Heart left ventricle (tissue), 13 donors: ENCODE data around the gene STON1.

ENCODE experiments used
- CTCF ChIP-seq, 12 donors: fragments of 200-600 bp; sonication (generic) in 4 of 12; IDR thresholded peaks; one replicate each; pipeline versions ENCODE4 v1.5.0 to v1.8.0; 2018 to 2022; ENCODE audit warnings: antibody characterized with exemption in 12 of 12, mild to moderate bottlenecking in 5 of 12
- POLR2A ChIP-seq, 2 donors: fragments of 450-650 bp; IDR thresholded peaks; one replicate each; pipeline ENCODE4 v1.6.1; 2017; ENCODE audit warnings: antibody characterized with exemption in 2 of 2, mild to moderate bottlenecking in 2 of 2, moderate library complexity in 2 of 2
- donor health status: ischemic (EF 13 %, LVEDD 7.1; RV severe dilation, severe dysfunction).
- donor health status: DM: no; HTN: yes; CAD: no.
- donor health status: DM: no; HTN: no; CAD: no.
- donor health status: ischemic (EF 25% LVEDD 6.9; RV normal size, moderate dysfunction).
- donor health status: ischemic (EF 25% LVEDD 5.7; RV mildly dilated, moderate dysfunction).
- donor health status: ischemic (EF 35%, LVEDD 5.7; RV mildly dilated, moderate dysfunction).
- donor health status: nonischemic (EF 11% LVEDD 7.7; RV severe dilation, severe dysfunction).
- donor health status: DM: yes; HTN: yes; CAD: no.
- donor health status: PGD.
- donor health status: ischemic (EF 29% LVEDD 5.4; RV normal size, mild dysfunction).
- donor health status: nonischemic (EF 23%, LVEDD 6.1; RV moderate dilation, normal function).

- TF ChIP-seq CTCF (IDR thresholded peaks at IDR 0.05) (no peak), POLR2A (IDR thresholded peaks at IDR 0.05) (no peak)
Observed at GRCh38 chr2:48578313-48578712, 48.4 kb downstream of the STON1 start.
